Measurements from ENCODE around the gene SCFD2.

- TF ChIP-seq, protein P1, sequence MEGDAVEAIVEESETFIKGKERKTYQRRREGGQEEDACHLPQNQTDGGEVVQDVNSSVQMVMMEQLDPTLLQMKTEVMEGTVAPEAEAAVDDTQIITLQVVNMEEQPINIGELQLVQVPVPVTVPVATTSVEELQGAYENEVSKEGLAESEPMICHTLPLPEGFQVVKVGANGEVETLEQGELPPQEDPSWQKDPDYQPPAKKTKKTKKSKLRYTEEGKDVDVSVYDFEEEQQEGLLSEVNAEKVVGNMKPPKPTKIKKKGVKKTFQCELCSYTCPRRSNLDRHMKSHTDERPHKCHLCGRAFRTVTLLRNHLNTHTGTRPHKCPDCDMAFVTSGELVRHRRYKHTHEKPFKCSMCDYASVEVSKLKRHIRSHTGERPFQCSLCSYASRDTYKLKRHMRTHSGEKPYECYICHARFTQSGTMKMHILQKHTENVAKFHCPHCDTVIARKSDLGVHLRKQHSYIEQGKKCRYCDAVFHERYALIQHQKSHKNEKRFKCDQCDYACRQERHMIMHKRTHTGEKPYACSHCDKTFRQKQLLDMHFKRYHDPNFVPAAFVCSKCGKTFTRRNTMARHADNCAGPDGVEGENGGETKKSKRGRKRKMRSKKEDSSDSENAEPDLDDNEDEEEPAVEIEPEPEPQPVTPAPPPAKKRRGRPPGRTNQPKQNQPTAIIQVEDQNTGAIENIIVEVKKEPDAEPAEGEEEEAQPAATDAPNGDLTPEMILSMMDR (IDR thresholded peaks at IDR 0.05): no peak
- no peak for TF ChIP-seq ZBTB33 (IDR thresholded peaks at IDR 0.05; ENCODE audit: borderline replicate concordance, low read depth)
- no peak for TF ChIP-seq EP300 (IDR thresholded peaks at IDR 0.05; ENCODE audit: borderline replicate concordance in 1 of 2, low read depth in 1 of 2, low read length in 1 of 2)
- TF ChIP-seq TAF1 (IDR thresholded peaks at IDR 0.05; ENCODE audit: borderline replicate concordance, low read depth, low read length): no peak
- no peak for TF ChIP-seq GABPA (IDR thresholded peaks at IDR 0.05; ENCODE audit: low read depth)
- TF ChIP-seq, protein P2, sequence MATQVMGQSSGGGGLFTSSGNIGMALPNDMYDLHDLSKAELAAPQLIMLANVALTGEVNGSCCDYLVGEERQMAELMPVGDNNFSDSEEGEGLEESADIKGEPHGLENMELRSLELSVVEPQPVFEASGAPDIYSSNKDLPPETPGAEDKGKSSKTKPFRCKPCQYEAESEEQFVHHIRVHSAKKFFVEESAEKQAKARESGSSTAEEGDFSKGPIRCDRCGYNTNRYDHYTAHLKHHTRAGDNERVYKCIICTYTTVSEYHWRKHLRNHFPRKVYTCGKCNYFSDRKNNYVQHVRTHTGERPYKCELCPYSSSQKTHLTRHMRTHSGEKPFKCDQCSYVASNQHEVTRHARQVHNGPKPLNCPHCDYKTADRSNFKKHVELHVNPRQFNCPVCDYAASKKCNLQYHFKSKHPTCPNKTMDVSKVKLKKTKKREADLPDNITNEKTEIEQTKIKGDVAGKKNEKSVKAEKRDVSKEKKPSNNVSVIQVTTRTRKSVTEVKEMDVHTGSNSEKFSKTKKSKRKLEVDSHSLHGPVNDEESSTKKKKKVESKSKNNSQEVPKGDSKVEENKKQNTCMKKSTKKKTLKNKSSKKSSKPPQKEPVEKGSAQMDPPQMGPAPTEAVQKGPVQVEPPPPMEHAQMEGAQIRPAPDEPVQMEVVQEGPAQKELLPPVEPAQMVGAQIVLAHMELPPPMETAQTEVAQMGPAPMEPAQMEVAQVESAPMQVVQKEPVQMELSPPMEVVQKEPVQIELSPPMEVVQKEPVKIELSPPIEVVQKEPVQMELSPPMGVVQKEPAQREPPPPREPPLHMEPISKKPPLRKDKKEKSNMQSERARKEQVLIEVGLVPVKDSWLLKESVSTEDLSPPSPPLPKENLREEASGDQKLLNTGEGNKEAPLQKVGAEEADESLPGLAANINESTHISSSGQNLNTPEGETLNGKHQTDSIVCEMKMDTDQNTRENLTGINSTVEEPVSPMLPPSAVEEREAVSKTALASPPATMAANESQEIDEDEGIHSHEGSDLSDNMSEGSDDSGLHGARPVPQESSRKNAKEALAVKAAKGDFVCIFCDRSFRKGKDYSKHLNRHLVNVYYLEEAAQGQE (IDR thresholded peaks at IDR 0.05; ENCODE audit: low read depth, low read length): no peak
- TF ChIP-seq RXRA (IDR thresholded peaks at IDR 0.05; ENCODE audit: borderline replicate concordance, low read depth): no peak
- TF ChIP-seq PBX3 (IDR thresholded peaks at IDR 0.05): no peak
- TF ChIP-seq RAD21 (IDR thresholded peaks at IDR 0.05; ENCODE audit: low read length): no peak
- TF ChIP-seq YY1 (IDR thresholded peaks at IDR 0.05; ENCODE audit: low read depth): no peak
- TF ChIP-seq FOXJ3 (CRISPR knock-in tag; IDR thresholded peaks at IDR 0.05): no peak
Measured at GRCh38 chr4:53185869-53186585, 179.8 kb downstream of the SCFD2 start.
